ENCODE data around the gene SMARCC2. TPM values are rescaled to one million over a fixed set of nuclear protein-coding genes. Genes with fewer than 3 reads are reported as not detected.
A peak's percentile ranks its signal among the peaks of the same experiment; 100 is the strongest.

SMARCC2 gene
- total and polyA plus RNA-seq, 2 of the 13 experiments (the other 11 are each of a cell fraction or from before 2014, with no cell fraction given): 21.3 to 24.1 TPM

- TF ChIP-seq, protein P1, sequence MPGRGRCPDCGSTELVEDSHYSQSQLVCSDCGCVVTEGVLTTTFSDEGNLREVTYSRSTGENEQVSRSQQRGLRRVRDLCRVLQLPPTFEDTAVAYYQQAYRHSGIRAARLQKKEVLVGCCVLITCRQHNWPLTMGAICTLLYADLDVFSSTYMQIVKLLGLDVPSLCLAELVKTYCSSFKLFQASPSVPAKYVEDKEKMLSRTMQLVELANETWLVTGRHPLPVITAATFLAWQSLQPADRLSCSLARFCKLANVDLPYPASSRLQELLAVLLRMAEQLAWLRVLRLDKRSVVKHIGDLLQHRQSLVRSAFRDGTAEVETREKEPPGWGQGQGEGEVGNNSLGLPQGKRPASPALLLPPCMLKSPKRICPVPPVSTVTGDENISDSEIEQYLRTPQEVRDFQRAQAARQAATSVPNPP (CRISPR knock-in tag; IDR thresholded peaks at IDR 0.05): no peak
- TF ChIP-seq CTCF (CRISPR knock-in tag; IDR thresholded peaks at IDR 0.05): no peak
- peak; percentile 61 for TF ChIP-seq ZGPAT (CRISPR knock-in tag; IDR thresholded peaks at IDR 0.05)
- TF ChIP-seq POLR2AphosphoS5 (IDR thresholded peaks at IDR 0.05; ENCODE audit: low read depth, low read length): peak; percentile 91
- TF ChIP-seq TFDP1 (CRISPR knock-in tag; IDR thresholded peaks at IDR 0.05; ENCODE audit: borderline replicate concordance): peak; percentile 41; the same call in 1 of the 2 replicates
- TF ChIP-seq ZNF547 (CRISPR knock-in tag; IDR thresholded peaks at IDR 0.05): no peak
- TF ChIP-seq RFXAP (CRISPR knock-in tag; IDR thresholded peaks at IDR 0.05; ENCODE audit: borderline replicate concordance): peak; percentile 53
- TF ChIP-seq MLXIP (CRISPR knock-in tag; IDR thresholded peaks at IDR 0.05; ENCODE audit: borderline replicate concordance): no peak
- TF ChIP-seq ZFX (CRISPR knock-in tag; IDR thresholded peaks at IDR 0.05; ENCODE audit: low read depth): peak; percentile 87
- TF ChIP-seq SIN3B (IDR thresholded peaks at IDR 0.05; ENCODE audit: low read length): no peak
- no peak for TF ChIP-seq SALL1 (CRISPR knock-in tag; IDR thresholded peaks at IDR 0.05)
- peak; percentile 2 for TF ChIP-seq XRCC5 (optimal IDR thresholded peaks at IDR 0.05; ENCODE audit: low read length)
These were observed 41.3 kb upstream of the SMARCC2 start (continued) for GRCh38 chr12:56230432-56231183.
